ENCODE results near the gene COX7B.

Gene COX7B

GRCh38 chrX:77945910-77946545 is 46.8 kb downstream of the COX7B start:
- no peak for DNase-seq

GRCh38 chrX:77946571-77946970 is 47.3 kb downstream of the COX7B start:
- no peak for DNase-seq

- no peak for DNase-seq
Observed at GRCh38 chrX:77949840-77950239, 50.6 kb downstream of the COX7B start.

- DNase-seq: no peak
Observed at GRCh38 chrX:77952173-77952572, 52.9 kb downstream of the COX7B start.

GRCh38 chrX:77953302-77953701 is 54.0 kb downstream of the COX7B start:
- DNase-seq: no peak

- no peak for DNase-seq
Observed at GRCh38 chrX:77953708-77954107, 54.4 kb downstream of the COX7B start.
